ENCODE measurements around the gene ANP32E. TPM values are rescaled to one million over a fixed set of nuclear protein-coding genes. Genes with fewer than 3 reads are reported as not detected.

ANP32E gene
- total and polyA plus RNA-seq, 2 of the 13 experiments (the other 11 are each of a cell fraction or from before 2014, with no cell fraction given), result 10.3 to 53.0 TPM

DNA sequence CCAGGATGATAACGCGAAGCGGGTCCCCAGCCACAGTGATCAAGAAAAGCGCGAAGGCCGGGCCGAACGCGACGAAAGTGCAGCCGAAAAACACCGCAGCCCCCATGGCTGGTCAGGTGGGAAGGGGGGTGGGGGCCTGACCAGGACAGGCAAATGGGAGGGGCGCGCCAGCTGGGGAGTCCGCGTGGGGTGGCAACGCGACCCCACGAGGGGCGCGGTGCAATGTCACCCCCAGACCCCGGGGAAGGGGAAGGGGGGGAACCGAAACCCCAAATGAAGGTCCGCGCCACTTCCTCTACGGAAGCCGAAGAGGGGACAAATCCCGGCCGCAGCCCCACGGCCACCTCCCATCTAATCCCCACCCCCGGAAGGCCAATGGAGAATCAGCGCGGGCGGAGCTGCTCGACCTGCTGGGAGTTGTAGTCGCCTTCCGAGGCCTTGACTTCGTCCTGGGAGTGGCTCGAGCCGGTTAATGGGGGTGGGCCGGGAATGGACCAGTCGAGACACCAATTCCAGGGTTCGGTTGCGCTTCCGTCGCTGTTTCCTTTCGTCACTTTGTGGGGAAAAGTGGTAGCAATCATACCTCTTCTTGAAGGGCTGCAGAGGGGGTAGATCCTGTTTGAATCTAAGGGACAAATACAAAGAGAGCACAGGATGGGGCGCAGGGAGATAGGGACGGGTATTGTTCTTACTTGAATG, 32.9 kb upstream of the ANP32E start, which contains the start of gene APH1A (continued):
- TF ChIP-seq, protein P1, sequence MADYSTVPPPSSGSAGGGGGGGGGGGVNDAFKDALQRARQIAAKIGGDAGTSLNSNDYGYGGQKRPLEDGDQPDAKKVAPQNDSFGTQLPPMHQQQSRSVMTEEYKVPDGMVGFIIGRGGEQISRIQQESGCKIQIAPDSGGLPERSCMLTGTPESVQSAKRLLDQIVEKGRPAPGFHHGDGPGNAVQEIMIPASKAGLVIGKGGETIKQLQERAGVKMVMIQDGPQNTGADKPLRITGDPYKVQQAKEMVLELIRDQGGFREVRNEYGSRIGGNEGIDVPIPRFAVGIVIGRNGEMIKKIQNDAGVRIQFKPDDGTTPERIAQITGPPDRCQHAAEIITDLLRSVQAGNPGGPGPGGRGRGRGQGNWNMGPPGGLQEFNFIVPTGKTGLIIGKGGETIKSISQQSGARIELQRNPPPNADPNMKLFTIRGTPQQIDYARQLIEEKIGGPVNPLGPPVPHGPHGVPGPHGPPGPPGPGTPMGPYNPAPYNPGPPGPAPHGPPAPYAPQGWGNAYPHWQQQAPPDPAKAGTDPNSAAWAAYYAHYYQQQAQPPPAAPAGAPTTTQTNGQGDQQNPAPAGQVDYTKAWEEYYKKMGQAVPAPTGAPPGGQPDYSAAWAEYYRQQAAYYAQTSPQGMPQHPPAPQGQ (CRISPR knock-in tag; IDR thresholded peaks at IDR 0.05; ENCODE audit: borderline replicate concordance), result no peak
- TF ChIP-seq, protein P2, sequence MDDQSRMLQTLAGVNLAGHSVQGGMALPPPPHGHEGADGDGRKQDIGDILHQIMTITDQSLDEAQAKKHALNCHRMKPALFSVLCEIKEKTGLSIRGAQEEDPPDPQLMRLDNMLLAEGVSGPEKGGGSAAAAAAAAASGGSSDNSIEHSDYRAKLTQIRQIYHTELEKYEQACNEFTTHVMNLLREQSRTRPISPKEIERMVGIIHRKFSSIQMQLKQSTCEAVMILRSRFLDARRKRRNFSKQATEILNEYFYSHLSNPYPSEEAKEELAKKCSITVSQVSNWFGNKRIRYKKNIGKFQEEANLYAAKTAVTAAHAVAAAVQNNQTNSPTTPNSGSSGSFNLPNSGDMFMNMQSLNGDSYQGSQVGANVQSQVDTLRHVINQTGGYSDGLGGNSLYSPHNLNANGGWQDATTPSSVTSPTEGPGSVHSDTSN (CRISPR knock-in tag; IDR thresholded peaks at IDR 0.05; ENCODE audit: borderline replicate concordance), result no peak
- TF ChIP-seq ZNF724P (CRISPR knock-in tag; IDR thresholded peaks at IDR 0.05; ENCODE audit: borderline replicate concordance), result no peak
- TF ChIP-seq CREM (IDR thresholded peaks at IDR 0.05), result peak; percentile 93
- no peak; the same call in 1 of the 2 replicates for TF ChIP-seq CREM (CRISPR knock-in tag; IDR thresholded peaks at IDR 0.05)
- peak; percentile 79 for TF ChIP-seq RBFOX2 (IDR thresholded peaks at IDR 0.05; ENCODE audit: low read depth, low read length)
- TF ChIP-seq YEATS2 (CRISPR knock-in tag; IDR thresholded peaks at IDR 0.05; ENCODE audit: borderline replicate concordance), result peak; percentile 93; the same call in 1 of the 2 replicates
- no peak for TF ChIP-seq ZBTB38 (CRISPR knock-in tag; IDR thresholded peaks at IDR 0.05)
- TF ChIP-seq THYN1 (CRISPR knock-in tag; IDR thresholded peaks at IDR 0.05; ENCODE audit: borderline replicate concordance, low read depth), result no peak
- no peak for TF ChIP-seq SOX13 (IDR thresholded peaks at IDR 0.05)
- peak in 1 of 2 experiments; percentile 34; a peak in 1 of 4 replicates for TF ChIP-seq SOX13 (CRISPR knock-in tag; conservative IDR thresholded peaks at IDR 0.05 in 1 of 2, IDR thresholded peaks at IDR 0.05 in 1 of 2)
- peak; percentile 53 for TF ChIP-seq SALL1 (CRISPR knock-in tag; IDR thresholded peaks at IDR 0.05)
- peak; percentile 55; the same call in 1 of the 2 replicates for TF ChIP-seq RXRA (CRISPR knock-in tag; IDR thresholded peaks at IDR 0.05)
- TF ChIP-seq, protein P3, sequence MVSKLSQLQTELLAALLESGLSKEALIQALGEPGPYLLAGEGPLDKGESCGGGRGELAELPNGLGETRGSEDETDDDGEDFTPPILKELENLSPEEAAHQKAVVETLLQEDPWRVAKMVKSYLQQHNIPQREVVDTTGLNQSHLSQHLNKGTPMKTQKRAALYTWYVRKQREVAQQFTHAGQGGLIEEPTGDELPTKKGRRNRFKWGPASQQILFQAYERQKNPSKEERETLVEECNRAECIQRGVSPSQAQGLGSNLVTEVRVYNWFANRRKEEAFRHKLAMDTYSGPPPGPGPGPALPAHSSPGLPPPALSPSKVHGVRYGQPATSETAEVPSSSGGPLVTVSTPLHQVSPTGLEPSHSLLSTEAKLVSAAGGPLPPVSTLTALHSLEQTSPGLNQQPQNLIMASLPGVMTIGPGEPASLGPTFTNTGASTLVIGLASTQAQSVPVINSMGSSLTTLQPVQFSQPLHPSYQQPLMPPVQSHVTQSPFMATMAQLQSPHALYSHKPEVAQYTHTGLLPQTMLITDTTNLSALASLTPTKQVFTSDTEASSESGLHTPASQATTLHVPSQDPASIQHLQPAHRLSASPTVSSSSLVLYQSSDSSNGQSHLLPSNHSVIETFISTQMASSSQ (IDR thresholded peaks at IDR 0.05; ENCODE audit: low read depth), result 0 out of 2 replicates have a peak, but pooled peaks have one; percentile 23
- TF ChIP-seq, protein P3 (CRISPR knock-in tag; IDR thresholded peaks at IDR 0.05; ENCODE audit: borderline replicate concordance), result no peak; the same call in 1 of the 2 replicates
- 0 out of 2 replicates have a peak, but pooled peaks have one; percentile 78 for TF ChIP-seq SRY (CRISPR knock-in tag; IDR thresholded peaks at IDR 0.05)
- TF ChIP-seq ZNF143 (CRISPR knock-in tag; IDR thresholded peaks at IDR 0.05), result peak; percentile 95
- peak; percentile 93 for TF ChIP-seq ATF1 (CRISPR knock-in tag; IDR thresholded peaks at IDR 0.05)
- TF ChIP-seq MEF2D (CRISPR knock-in tag; IDR thresholded peaks at IDR 0.05), result peak; percentile 44
- TF ChIP-seq MTA3 (CRISPR knock-in tag; IDR thresholded peaks at IDR 0.05), result no peak
- TF ChIP-seq BCL6 (CRISPR knock-in tag; IDR thresholded peaks at IDR 0.05), result no peak
- peak; percentile 48; the same call in 1 of the 2 replicates for TF ChIP-seq SIN3A (IDR thresholded peaks at IDR 0.05; ENCODE audit: borderline replicate concordance, low read depth, low read length)
- 0 out of 2 replicates have a peak, but pooled peaks have one; percentile 22 for TF ChIP-seq PAX8 (CRISPR knock-in tag; IDR thresholded peaks at IDR 0.05; ENCODE audit: borderline replicate concordance)
- no peak for TF ChIP-seq ATRX (CRISPR knock-in tag; IDR thresholded peaks at IDR 0.05; ENCODE audit: borderline replicate concordance)
